SK-N-DZ (cell line): ENCODE data around the gene FOXF1.

Experiments
- DNase-seq: peaks from one replicate; pipeline ENCODE4 v3.0.0-alpha.2; 2015; ENCODE audit warnings: low spot score

FOXF1 gene

GRCh38 chr16:86533076-86533475 is 22.7 kb downstream of the FOXF1 start:
- DNase-seq, result no peak

GRCh38 chr16:86533767-86534351 is 23.5 kb downstream of the FOXF1 start:
- DNase-seq, result no peak

GRCh38 chr16:86534779-86535615 is 24.7 kb downstream of the FOXF1 start:
- DNase-seq, result no peak

GRCh38 chr16:86536621-86537020 is 26.3 kb downstream of the FOXF1 start:
- DNase-seq, result no peak

- DNase-seq, result no peak
These were observed 27.2 kb downstream of the FOXF1 start for GRCh38 chr16:86537486-86537885.

GRCh38 chr16:86538196-86538780 is 28.0 kb downstream of the FOXF1 start:
- no peak for DNase-seq

- no peak for DNase-seq
These were observed 30.6 kb downstream of the FOXF1 start for GRCh38 chr16:86540894-86541293.

- no peak for DNase-seq
These were observed 31.2 kb downstream of the FOXF1 start for GRCh38 chr16:86541560-86541959.

- DNase-seq, result no peak
These were observed 32.7 kb downstream of the FOXF1 start for GRCh38 chr16:86542756-86543750.

- DNase-seq, result no peak
These were observed 35.2 kb downstream of the FOXF1 start for GRCh38 chr16:86545481-86545880.

- DNase-seq, result no peak
These were observed 35.8 kb downstream of the FOXF1 start for GRCh38 chr16:86545954-86546637.

GRCh38 chr16:86546638-86547013 is 36.3 kb downstream of the FOXF1 start:
- DNase-seq, result no peak

GRCh38 chr16:86547286-86547685 is 37.0 kb downstream of the FOXF1 start:
- no peak for DNase-seq

GRCh38 chr16:86549076-86549892 is 39.0 kb downstream of the FOXF1 start:
- no peak for DNase-seq

GRCh38 chr16:86549893-86550190 is 39.5 kb downstream of the FOXF1 start:
- no peak for DNase-seq

GRCh38 chr16:86550281-86550680 is 40.0 kb downstream of the FOXF1 start:
- no peak for DNase-seq

GRCh38 chr16:86553356-86553755 is 43.0 kb downstream of the FOXF1 start:
- no peak for DNase-seq

- no peak for DNase-seq
These were observed 44.2 kb downstream of the FOXF1 start for GRCh38 chr16:86554599-86554916.

- peak; percentile 93 for DNase-seq
These were observed 44.8 kb downstream of the FOXF1 start, which contains the start of gene MTHFSD for GRCh38 chr16:86554917-86555703. MTHFSD (minus strand) TSS chr16:86555235; CDS start chr16:86555184, 51 bp downstream.

- no peak for DNase-seq
These were observed 45.4 kb downstream of the FOXF1 start for GRCh38 chr16:86555704-86556075.
